GM19238 (cell line): Measurements from ENCODE around the gene UROC1.

Experiments
- DNase-seq: peaks from one replicate; pipeline ENCODE4 v3.0.0; 2011; ENCODE audit warnings: low spot score; ENCODE audit not compliant: insufficient read length

Gene UROC1

GRCh38 chr3:126531051-126531330 lies 13.4 kb upstream of the UROC1 start:
- DNase-seq = no peak

GRCh38 chr3:126530171-126531050 lies 12.8 kb upstream of the UROC1 start:
- DNase-seq = peak; percentile 30

GRCh38 chr3:126529585-126530170 lies 12.1 kb upstream of the UROC1 start:
- no peak for DNase-seq

- no peak for DNase-seq
These were observed 11.4 kb upstream of the UROC1 start for GRCh38 chr3:126528800-126529541.

GRCh38 chr3:126528419-126528799 lies 10.8 kb upstream of the UROC1 start:
- no peak for DNase-seq

- no peak for DNase-seq
These were observed 10.1 kb upstream of the UROC1 start for GRCh38 chr3:126527455-126528211.

GRCh38 chr3:126527006-126527405 lies 9.4 kb upstream of the UROC1 start:
- DNase-seq = no peak

- DNase-seq = no peak
These were observed 9.1 kb upstream of the UROC1 start for GRCh38 chr3:126526668-126527005.

GRCh38 chr3:126525853-126526667 lies 8.5 kb upstream of the UROC1 start:
- DNase-seq = no peak

GRCh38 chr3:126525091-126525852 lies 7.7 kb upstream of the UROC1 start:
- DNase-seq = no peak

- no peak for DNase-seq
These were observed 6.9 kb upstream of the UROC1 start for GRCh38 chr3:126524429-126524988.

GRCh38 chr3:126523745-126524428 lies 6.3 kb upstream of the UROC1 start, which contains the start of gene CHST13:
CHST13 (plus strand) TSS chr3:126524155; CDS start chr3:126524333, 178 bp downstream.
- DNase-seq = no peak

- peak; percentile 67 for DNase-seq
These were observed 4.8 kb upstream of the UROC1 start for GRCh38 chr3:126522363-126522788.

- no peak for DNase-seq
These were observed 3.7 kb upstream of the UROC1 start for GRCh38 chr3:126521122-126521891.

- DNase-seq = no peak
These were observed 2.2 kb upstream of the UROC1 start for GRCh38 chr3:126519506-126520455.

GRCh38 chr3:126518779-126519177 lies 1.2 kb upstream of the UROC1 start:
- no peak for DNase-seq
